Bronchial epithelial cell (primary cell): ENCODE data around the gene ESPN. TPM values are rescaled to one million over a fixed set of nuclear protein-coding genes. Genes with fewer than 3 reads are reported as not detected.
A peak's percentile ranks its signal among the peaks of the same experiment; 100 is the strongest.

ENCODE experiments used
- DNase-seq: peaks from one replicate; pipeline ENCODE4 v3.0.0-alpha.2; 2010; ENCODE audit warnings: low read depth
- FAIRE-seq: peaks from 2 replicates; lab custom pipeline; 2011; peaks lifted over from hg19 to GRCh38; lab: Jason Lieb, UNC
- H3K27me3 ChIP-seq: 2 replicates; pipeline ENCODE4 v1.5.1; 2011; ENCODE audit warnings: low read length; ENCODE audit not compliant: control insufficient read depth, insufficient read depth
- H3K36me3 ChIP-seq: 2 replicates; pipeline ENCODE4 v1.5.1; 2011; ENCODE audit warnings: low read length; ENCODE audit not compliant: control insufficient read depth, insufficient read depth
- H3K4me3 ChIP-seq: 2 replicates; pipeline ENCODE4 v1.5.1; 2011; ENCODE audit warnings: mild to moderate bottlenecking, low read depth, low read length, control low read depth
- total RNA-seq: library from RNA; depleted of rRNA; stranded (reverse); fragments of >200 nt; gene quantifications from 2 replicates; pipeline ENCODE4 v1.2.1, GENCODE V29; 2014
- TF ChIP-seq, protein P1 (sequence below): IDR thresholded peaks from 2 replicates; pipeline ENCODE4 v1.5.1; 2011; ENCODE audit warnings: mild to moderate bottlenecking, moderate library complexity, low read length, control low read depth, inconsistent platforms; ENCODE audit not compliant: insufficient read depth, severe bottlenecking

The ESPN gene
- total RNA-seq, 1 donor from 2014 or later, result 4.5 TPM

DNA sequence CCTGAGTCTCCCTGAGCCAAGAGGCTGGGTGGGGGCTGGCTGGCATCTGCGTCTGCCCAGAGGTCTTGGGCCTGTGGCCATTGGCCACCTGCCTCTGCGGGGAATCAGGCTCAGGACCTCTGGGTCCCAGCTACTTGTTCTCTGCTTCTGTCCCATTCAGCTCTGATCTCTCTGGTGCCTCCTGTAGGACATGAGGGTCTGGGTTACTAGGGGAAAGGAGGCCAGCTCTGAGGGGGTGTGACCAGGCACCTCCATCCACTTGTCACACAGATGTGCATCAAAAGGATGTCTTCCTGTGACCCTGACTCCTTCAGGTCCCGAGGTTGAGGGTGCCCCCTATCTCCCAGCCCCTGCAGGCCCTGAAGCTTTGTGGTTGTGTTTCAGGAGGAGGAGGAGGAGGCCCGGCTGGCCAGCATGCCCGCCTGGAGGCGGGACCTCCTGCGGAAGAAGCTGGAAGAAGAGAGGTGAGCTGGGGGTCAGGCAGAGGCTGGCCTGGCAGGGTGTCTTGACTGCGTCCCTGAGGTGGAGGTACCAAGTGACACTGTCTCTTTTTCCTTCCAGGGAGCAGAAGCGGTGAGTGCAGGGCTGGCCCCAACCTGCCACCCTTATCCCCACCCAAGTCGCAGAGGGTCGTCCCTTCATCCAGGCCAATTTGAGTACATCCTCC lies 32.4 kb downstream of the ESPN start:
- FAIRE-seq (peak; percentile 99), DNase-seq (no peak)
- H3K4me3 ChIP-seq, result no peak overlapping the region
- TF ChIP-seq, protein P1, sequence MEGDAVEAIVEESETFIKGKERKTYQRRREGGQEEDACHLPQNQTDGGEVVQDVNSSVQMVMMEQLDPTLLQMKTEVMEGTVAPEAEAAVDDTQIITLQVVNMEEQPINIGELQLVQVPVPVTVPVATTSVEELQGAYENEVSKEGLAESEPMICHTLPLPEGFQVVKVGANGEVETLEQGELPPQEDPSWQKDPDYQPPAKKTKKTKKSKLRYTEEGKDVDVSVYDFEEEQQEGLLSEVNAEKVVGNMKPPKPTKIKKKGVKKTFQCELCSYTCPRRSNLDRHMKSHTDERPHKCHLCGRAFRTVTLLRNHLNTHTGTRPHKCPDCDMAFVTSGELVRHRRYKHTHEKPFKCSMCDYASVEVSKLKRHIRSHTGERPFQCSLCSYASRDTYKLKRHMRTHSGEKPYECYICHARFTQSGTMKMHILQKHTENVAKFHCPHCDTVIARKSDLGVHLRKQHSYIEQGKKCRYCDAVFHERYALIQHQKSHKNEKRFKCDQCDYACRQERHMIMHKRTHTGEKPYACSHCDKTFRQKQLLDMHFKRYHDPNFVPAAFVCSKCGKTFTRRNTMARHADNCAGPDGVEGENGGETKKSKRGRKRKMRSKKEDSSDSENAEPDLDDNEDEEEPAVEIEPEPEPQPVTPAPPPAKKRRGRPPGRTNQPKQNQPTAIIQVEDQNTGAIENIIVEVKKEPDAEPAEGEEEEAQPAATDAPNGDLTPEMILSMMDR, result no peak
- H3K36me3 ChIP-seq, result peaks cover 5% of the 10 kb centered on the region
- H3K27me3 ChIP-seq, result peaks cover 2% of the 10 kb centered on the region

DNA sequence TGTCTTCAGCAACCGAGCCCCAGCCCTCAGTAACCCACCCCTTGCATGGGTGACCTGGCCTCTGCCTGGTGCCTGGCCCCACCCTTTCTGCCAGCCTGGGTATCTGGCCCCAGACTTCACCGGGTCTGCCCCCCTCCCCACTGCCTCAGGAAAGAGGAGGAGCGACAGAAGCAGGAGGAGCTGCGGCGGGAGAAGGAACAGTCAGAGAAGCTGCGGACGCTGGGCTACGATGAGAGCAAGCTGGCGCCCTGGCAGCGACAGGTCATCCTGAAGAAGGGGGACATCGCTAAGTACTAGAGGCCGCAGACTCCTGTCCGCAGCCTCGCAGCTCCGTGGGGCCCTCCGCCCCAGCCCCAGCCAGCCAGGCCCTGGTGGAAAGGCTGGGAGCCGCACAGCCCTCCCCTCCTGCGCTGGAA lies 35.3 kb downstream of the ESPN start:
- TF ChIP-seq, protein P1, result no peak
- Histone ChIP-seq H3K27me3 (no peaks in the 10 kb centered on the region), H3K4me3 (no peak overlapping the region), H3K36me3 (peaks cover 21% of the 10 kb centered on the region)
- DNase-seq (no peak), FAIRE-seq (no peak)

DNA sequence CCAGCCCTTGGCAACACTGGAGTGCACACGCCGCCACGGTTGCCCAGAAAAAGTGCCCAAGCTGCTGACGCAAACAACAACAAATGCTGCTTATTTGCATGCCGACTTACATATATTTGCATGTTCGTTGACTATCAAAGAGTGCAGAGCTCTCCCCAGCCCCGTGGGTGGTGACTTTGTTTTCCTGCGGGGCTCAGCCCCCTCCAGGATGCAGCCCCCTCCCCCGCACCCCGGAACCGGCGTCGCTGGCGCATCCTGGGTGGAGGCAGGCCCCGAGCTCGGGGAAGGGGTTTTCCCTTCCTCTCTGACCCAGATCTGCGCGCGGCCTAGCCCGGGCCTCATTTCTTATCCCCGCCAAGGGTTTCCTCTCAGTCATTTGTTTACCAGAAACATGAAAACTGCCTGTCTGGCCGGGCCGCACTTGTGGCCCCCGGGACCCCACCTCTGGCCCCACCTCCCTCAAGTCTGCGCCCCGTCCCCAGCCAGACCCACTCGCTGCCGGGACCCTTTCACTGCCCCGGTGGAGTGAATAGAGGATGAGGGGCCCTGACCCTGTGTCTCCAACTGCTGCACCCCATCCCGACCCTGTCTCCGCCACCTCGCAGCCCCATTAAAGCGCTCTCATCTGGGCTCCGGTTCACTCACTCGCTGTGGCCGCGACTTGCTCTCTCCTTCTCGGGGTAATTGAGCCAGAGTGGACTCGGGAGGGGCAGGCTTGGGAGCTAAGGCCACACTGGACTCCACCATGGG lies 35.9 kb downstream of the ESPN start:
- H3K4me3 ChIP-seq, result no peak overlapping the region
- TF ChIP-seq, protein P1, result no peak
- FAIRE-seq (no peak), DNase-seq (no peak)
- H3K36me3 ChIP-seq, result peaks cover 21% of the 10 kb centered on the region
- H3K27me3 ChIP-seq, result no peaks in the 10 kb centered on the region

DNA sequence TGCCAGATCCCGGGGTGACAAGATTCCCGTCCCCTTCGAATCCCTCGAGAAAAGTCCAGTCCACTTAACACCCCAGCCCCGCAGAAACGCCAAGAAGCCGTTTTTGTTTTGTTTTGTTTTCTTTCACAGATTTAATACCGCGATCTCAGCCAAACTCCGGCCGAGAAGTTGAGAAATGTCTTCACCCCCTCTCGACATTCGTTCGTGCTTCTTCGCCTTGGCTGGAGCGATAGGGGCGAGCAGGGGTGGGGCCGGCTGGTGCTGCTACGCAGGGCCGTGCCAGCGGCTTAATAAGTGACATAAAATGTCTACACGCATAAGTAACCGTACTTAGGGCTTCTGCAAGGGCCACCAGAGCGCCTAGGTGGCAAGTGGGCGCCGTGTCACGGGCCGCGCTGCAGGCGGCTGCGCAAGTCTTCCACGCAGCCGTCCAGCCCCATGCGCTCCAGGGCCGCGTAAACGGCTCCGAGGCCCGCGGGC lies 36.5 kb downstream of the ESPN start:
- no peak for DNase-seq
- Histone ChIP-seq H3K4me3 (no peak overlapping the region), H3K27me3 (no peaks in the 10 kb centered on the region), H3K36me3 (peaks cover 24% of the 10 kb centered on the region)
- TF ChIP-seq, protein P1, result no peak
- no peak for FAIRE-seq

DNA sequence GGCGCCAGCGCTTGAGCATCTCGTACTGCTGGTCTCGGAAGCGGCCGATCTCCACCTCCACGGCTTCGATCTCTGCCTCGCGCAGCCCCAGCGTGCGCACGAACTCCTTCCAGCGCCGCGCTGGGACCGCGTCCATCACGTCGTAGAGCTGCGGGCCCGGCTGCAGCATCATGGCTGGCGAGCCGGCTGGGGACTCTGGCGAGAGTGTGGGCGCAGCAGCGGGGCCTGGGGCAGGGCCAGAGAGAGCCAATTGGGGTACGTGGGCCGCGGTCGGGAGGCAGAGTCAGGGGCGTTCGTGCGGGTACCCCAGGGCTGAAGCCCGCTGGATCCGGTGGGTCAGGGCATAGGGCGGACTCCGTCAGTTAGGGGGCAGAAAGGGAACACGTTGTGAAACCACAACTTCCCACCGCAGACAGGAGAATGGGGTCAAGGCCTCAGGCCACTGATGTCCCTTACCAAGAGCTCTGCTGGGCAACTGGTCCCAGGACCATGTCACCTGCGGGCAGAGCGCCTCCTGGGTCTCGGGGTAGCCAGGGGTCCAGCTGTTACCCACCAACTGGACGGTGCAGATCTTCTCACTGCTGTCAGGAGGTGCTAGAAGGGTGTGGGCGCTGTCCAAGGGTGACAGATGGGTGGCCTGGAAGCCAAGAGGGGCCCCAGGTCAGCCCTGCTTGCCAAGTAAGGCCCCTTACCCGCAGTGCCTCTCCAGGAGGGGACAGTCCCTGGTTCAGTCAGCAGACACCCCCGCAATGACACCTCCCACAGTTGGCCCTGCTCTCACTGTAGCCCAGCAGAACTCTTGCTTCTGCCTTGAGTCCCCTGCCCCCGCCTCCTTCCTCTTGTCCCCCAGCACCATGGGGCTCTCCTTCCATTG lies 37.2 kb downstream of the ESPN start:
- TF ChIP-seq, protein P1, result no peak
- no peaks in the 10 kb centered on the region for H3K27me3 ChIP-seq
- H3K4me3 ChIP-seq, result no peak overlapping the region
- no peak for DNase-seq
- FAIRE-seq, result no peak
- peaks cover 25% of the 10 kb centered on the region for H3K36me3 ChIP-seq
